Endothelial cell of umbilical vein (primary cell): ENCODE measurements around the gene CFAP210. TPM values are rescaled to one million over a fixed set of nuclear protein-coding genes. Genes with fewer than 3 reads are reported as not detected.

Experiments used
- BruUV-seq: library from RNA; stranded (reverse); fragments of 400-500 nt; replicated peaks from 2 replicates; lab custom pipeline; 2021; lab: Mats Ljungman, UMichigan
- CTCF ChIA-PET: fragments of 300-600, 350-600 bp; sonication (Branson Sonifier 250); formaldehyde crosslinking; loops from one replicate; lab custom pipeline; 2021; ENCODE audit warnings: antibody characterized with exemption, inconsistent platforms; lab: Charles Lee
- POLR2A ChIA-PET: fragments of 300-600, 350-600 bp; sonication (Branson Sonifier 250); formaldehyde crosslinking; loops from one replicate; lab custom pipeline; 2021; ENCODE audit warnings: antibody characterized with exemption, inconsistent platforms; lab: Charles Lee
- DNase-seq: peaks from one replicate; pipeline ENCODE4 v3.0.0-alpha.2; 2011; ENCODE audit warnings: low read depth, low spot score
- FAIRE-seq: peaks from 2 replicates; lab custom pipeline; 2011; peaks lifted over from hg19 to GRCh38; lab: Jason Lieb, UNC
- H2AFZ ChIP-seq: 2 replicates; pipeline ENCODE4 v1.6.0; 2012; ENCODE audit warnings: low read depth, low read length, control low read depth, inconsistent platforms
- H3K27ac ChIP-seq: 2 replicates; pipeline ENCODE4 v1.5.1; 2011; ENCODE audit warnings: low read depth, mild to moderate bottlenecking, control low read depth, low read length, moderate library complexity; ENCODE audit not compliant: insufficient read depth
- H3K27me3 ChIP-seq, 2 experiments: 2 replicates each; pipeline versions ENCODE4 v1.6.0 to v1.6.1; 2011; ENCODE audit warnings: low read length in 2 of 2, mixed read lengths in 1 of 2; ENCODE audit not compliant: control insufficient read depth in 2 of 2, insufficient read depth in 2 of 2
- H3K36me3 ChIP-seq, 2 experiments: 2 replicates in 1 of 2; 3 replicates in 1 of 2; pipeline ENCODE4 v1.5.1; 2011; ENCODE audit warnings: low read length in 2 of 2, mild to moderate bottlenecking in 1 of 2, moderate library complexity in 1 of 2; ENCODE audit not compliant: control insufficient read depth in 2 of 2, insufficient read depth in 2 of 2; ENCODE audit errors: extremely low read depth in 1 of 2
- H3K4me1 ChIP-seq: 3 replicates; pipeline ENCODE4 v1.5.1; 2011; ENCODE audit warnings: mild to moderate bottlenecking, low read length; ENCODE audit not compliant: control insufficient read depth, insufficient read depth; ENCODE audit errors: extremely low read depth
- H3K4me2 ChIP-seq: 2 replicates; pipeline ENCODE4 v1.6.1; 2011; ENCODE audit warnings: low read length, control low read depth, mixed read lengths; ENCODE audit not compliant: insufficient read depth
- H3K4me3 ChIP-seq, 3 experiments: fragments of 200-600 bp in 1 of 3; sonication (generic), shearing (Covaris generic) in 1 of 3; replicated peaks in 1 of 3; 2 replicates each; pipeline ENCODE4 v1.5.1; 2011 to 2016; ENCODE audit warnings: control low read depth in 3 of 3, low read length in 3 of 3, mild to moderate bottlenecking in 2 of 3, inconsistent platforms in 1 of 3, low read depth in 1 of 3, moderate library complexity in 1 of 3; ENCODE audit not compliant: insufficient read depth in 1 of 3
- H3K79me2 ChIP-seq: 2 replicates; pipeline ENCODE4 v1.6.0; 2012; ENCODE audit warnings: low read length, inconsistent platforms; ENCODE audit not compliant: control insufficient read depth, insufficient read depth
- H3K9ac ChIP-seq: replicated peaks from 2 replicates; pipeline ENCODE3; 2011; ENCODE audit warnings: low read length, control low read depth; ENCODE audit not compliant: insufficient read depth; ENCODE audit errors: extremely low read depth
- H3K9me1 ChIP-seq: replicated peaks from 3 replicates; pipeline ENCODE4 v1.6.0; 2011; ENCODE audit warnings: mild to moderate bottlenecking, low read length; ENCODE audit not compliant: control insufficient read depth, insufficient read depth; ENCODE audit errors: extremely low read depth
- H3K9me3 ChIP-seq: replicated peaks from 2 replicates; pipeline ENCODE4 v1.5.1; 2012; ENCODE audit warnings: low read length, inconsistent platforms; ENCODE audit not compliant: control insufficient read depth, insufficient read depth
- H4K20me1 ChIP-seq: replicated peaks from 2 replicates; pipeline ENCODE3; 2011; ENCODE audit warnings: mild to moderate bottlenecking, low read length; ENCODE audit not compliant: control insufficient read depth, insufficient read depth; ENCODE audit errors: extremely low read depth
- CTCF ChIP-seq, 2 donors: IDR thresholded peaks; 1 replicate in 1 of 2; 2 replicates in 1 of 2; pipeline ENCODE4 v1.5.1; 2011; ENCODE audit warnings: low read length in 2 of 2, mild to moderate bottlenecking in 2 of 2, moderate library complexity in 2 of 2, control low read depth in 1 of 2, inconsistent platforms in 1 of 2, low read depth in 1 of 2; ENCODE audit not compliant: insufficient read depth in 1 of 2; ENCODE audit errors: extremely low read depth in 1 of 2
- EZH2 ChIP-seq: IDR thresholded peaks from 2 replicates; pipeline ENCODE4 v1.6.1; 2012; ENCODE audit warnings: borderline replicate concordance, low read depth, mild to moderate bottlenecking, moderate library complexity, low read length, inconsistent platforms; ENCODE audit not compliant: severe bottlenecking
- FOS ChIP-seq: IDR thresholded peaks from 2 replicates; pipeline ENCODE4 v1.6.1; 2011; ENCODE audit warnings: mild to moderate bottlenecking, low read length, moderate library complexity, borderline replicate concordance; ENCODE audit not compliant: insufficient read depth
- GATA2 ChIP-seq: IDR thresholded peaks from 2 replicates; pipeline ENCODE4 v1.7.0; 2011; ENCODE audit warnings: low read depth, mild to moderate bottlenecking, moderate library complexity, mixed read lengths, low read length; ENCODE audit not compliant: insufficient read length, insufficient read depth
- JUN ChIP-seq: IDR thresholded peaks from 2 replicates; pipeline ENCODE4 v1.6.1; 2011; ENCODE audit warnings: borderline replicate concordance, low read depth; ENCODE audit not compliant: insufficient read length, insufficient read depth
- MAX ChIP-seq: IDR thresholded peaks from 2 replicates; pipeline ENCODE4 v1.6.1; 2011; ENCODE audit not compliant: insufficient read depth, insufficient read length
- MYC ChIP-seq: IDR thresholded peaks from one replicate; pipeline ENCODE4 v1.6.1; 2011; ENCODE audit warnings: mild to moderate bottlenecking, low read depth, low read length
- POLR2A ChIP-seq: IDR thresholded peaks from 2 replicates; pipeline ENCODE4 v1.6.1; 2012; ENCODE audit warnings: low read depth, mild to moderate bottlenecking, control low read depth, low read length
- POLR2AphosphoS5 ChIP-seq: IDR thresholded peaks from 2 replicates; pipeline ENCODE4 v1.6.1; 2012; ENCODE audit warnings: low read depth, mild to moderate bottlenecking, control low read depth, low read length, moderate library complexity; ENCODE audit not compliant: insufficient read depth
- dilution Hi-C: fragments of 300-500 bp; cut with MboI; formaldehyde crosslinking; loops from one replicate; pipeline ENCODE4 v1.15.0; 2019; ENCODE audit warnings: low sequenced_read_pairs; ENCODE audit not compliant: extremely low pct_ligation_motif_present
- intact Hi-C: fragments of 100-400 bp; cut with micrococcal nuclease; formaldehyde crosslinking; loops from one replicate; pipeline ENCODE4 v1.10.0; 2022
- polyA plus RNA-seq, 4 experiments: library from polyadenylated mRNA; depleted of rRNA in 3 of 4; stranded (reverse) in 3 of 4; unstranded in 1 of 4; fragments of >200 nt; gene quantifications; 2 replicates each; pipeline versions ENCODE4 v1.2.1 to v1.2.3, GENCODE V29; 2011 to 2012; ENCODE audit warnings: missing spikeins in 1 of 4
- total RNA-seq: library from RNA; stranded (reverse); gene quantifications from 2 replicates; pipeline ENCODE4 v1.2.3, GENCODE V29; 2021

The CFAP210 gene
- total and polyA plus RNA-seq, 2 donors (not counting 3 experiments of a cell fraction or from before 2014, with no cell fraction given) = not detected

GRCh38 chr2:169721016-169721415 is 26.8 kb upstream of the CFAP210 start:
- no peak for DNase-seq
- H4K20me1 ChIP-seq = no peaks in the 10 kb centered on the region
- no peak overlapping the region for H3K4me2 ChIP-seq
- H3K27me3 ChIP-seq = peaks cover 2 to 3% of the 10 kb centered on the region in 2 experiments
- no peak overlapping the region for H3K27ac ChIP-seq
- H3K4me3 ChIP-seq = no peak overlapping the region
- no peak overlapping the region for H2AFZ ChIP-seq
- H3K36me3 ChIP-seq = no peaks in the 10 kb centered on the region
- no peaks in the 10 kb centered on the region for H3K9me1 ChIP-seq
- intact Hi-C loops = no loop called here
- FAIRE-seq = no peak
- peaks cover 13% of the 10 kb centered on the region for H3K4me1 ChIP-seq
- BruUV-seq = no TSS peak
- H3K9ac ChIP-seq = no peak overlapping the region
- TF ChIP-seq EZH2 (no peak), POLR2AphosphoS5 (no peak), POLR2A (no peak), FOS (no peak), CTCF (IDR thresholded peaks at IDR 0.05; ENCODE audit: extremely low read depth in 1 of 2, insufficient read depth in 1 of 2, low read depth in 1 of 2, low read length in 2 of 2) (no peak), MYC (no peak), GATA2 (no peak), JUN (no peak), MAX (no peak)
- ChIA-PET POLR2A (no interaction called here), CTCF (no interaction called here)
- H3K79me2 ChIP-seq = no peaks in the 10 kb centered on the region
- no peaks in the 10 kb centered on the region for H3K9me3 ChIP-seq
- dilution Hi-C loops = no loop called here
